KBM-7 (cell line): ENCODE data around the gene TPR.
A peak's percentile ranks its signal among the peaks of the same experiment; 100 is the strongest.

Experiments used
- DNase-seq: peaks from one replicate; pipeline ENCODE4 v3.0.0-alpha.2; 2015
- in situ Hi-C: fragments of 300-500 bp; cut with MboI; formaldehyde crosslinking; loops from 2 replicates; pipeline ENCODE4 v1.14.3; 2020; ENCODE audit warnings: low sequenced_read_pairs, low pct_unique_long_range_greater_than_20kb, mixed read lengths

Gene TPR

GRCh38 chr1:186337554-186337953 lies 37.5 kb downstream of the TPR start:
- in situ Hi-C loops = no loop called here
- no peak for DNase-seq

- in situ Hi-C loops = no loop called here
- DNase-seq = no peak
Measured at GRCh38 chr1:186330758-186331157, 44.3 kb downstream of the TPR start.

DNA sequence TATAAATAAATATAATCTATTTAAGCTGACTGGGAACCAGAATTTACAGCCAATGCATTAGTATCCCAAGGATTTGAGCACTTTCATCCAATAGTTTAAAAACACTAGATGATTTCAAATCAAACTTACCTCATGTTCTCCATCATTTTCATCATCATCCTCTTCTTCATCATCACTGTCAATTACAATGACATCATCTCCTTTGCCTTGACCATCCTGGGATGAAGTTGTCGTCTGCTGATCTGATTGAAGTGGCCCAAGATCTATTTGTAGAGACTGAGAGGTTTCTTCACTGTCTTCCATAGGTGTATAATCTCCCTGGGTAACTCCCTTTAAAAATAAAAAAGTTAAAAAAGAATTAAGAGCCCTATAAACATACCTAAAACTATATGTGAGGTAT lies 47.7 kb downstream of the TPR start:
- in situ Hi-C loops = no loop called here
- peak; percentile 34 for DNase-seq

DNA sequence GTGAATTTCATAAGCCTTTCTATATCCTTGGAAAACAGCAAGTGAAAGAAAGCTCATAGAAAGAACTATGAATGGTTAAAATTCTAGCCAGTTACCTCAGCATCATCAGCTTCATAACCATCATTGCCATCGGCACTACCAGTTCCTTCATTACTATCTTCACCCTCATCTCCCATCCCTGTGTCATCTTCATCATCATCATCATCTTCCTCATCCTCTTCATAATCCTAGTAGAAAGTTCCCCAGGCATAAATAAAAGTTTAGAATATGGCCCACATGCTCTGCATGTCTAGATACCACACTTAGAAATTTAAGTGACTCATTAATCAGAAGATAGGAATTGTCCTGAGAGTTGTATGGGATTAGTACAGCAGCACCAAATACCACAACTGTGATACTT lies 49.0 kb downstream of the TPR start:
- in situ Hi-C loops = no loop called here
- no peak for DNase-seq

DNA sequence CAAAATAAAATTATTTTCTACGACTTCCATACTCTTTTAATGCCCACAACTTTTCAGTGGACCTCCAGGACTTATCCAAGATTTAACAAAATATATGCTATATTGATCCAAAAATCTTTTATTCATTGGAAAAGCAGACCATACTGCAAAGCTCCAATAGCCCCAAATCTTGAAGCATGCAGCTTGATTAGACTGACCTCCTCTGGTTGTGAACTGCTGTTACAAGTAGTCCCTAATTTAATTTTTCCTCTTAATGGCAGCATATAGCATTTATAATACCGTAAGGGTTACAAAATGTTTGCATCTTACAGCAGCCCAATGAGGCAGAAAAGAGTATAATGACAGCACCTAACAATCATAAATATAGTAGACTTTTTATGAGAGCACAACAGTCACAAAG lies 49.8 kb downstream of the TPR start:
- DNase-seq = no peak
- in situ Hi-C loops = no loop called here

- no peak for DNase-seq
- in situ Hi-C loops = no loop called here
Measured at GRCh38 chr1:186323865-186324264, 51.2 kb downstream of the TPR start.

GRCh38 chr1:186315570-186315969 lies 59.5 kb downstream of the TPR start:
- DNase-seq = no peak
- in situ Hi-C loops = no loop called here

DNA sequence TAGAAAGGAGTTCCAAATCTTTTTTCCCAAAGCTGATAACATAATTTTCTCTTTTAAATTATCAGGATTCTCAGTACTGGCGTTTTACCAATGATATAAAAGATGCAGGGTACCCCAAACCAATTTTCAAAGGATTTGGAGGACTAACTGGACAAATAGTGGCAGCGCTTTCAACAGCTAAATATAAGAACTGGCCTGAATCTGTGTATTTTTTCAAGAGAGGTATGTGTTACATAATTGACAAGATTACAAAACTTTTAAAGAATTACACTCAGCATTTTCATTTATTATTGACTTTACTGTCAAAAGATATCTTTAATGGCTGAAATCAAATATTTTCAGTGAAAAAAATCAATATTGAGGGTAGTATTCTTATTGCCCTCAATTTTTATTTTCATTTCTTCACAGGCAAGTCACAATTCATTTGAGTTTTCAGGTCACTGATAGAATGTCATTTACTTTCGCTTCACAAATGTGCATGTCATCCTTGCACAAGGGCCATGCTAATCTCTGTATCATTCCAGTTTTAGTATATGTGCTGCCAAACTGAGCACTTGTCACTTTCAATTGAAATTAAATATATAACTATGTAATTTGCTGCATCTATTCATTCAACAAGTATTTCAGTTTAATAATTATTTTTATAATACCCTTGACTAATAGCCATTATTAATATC lies 63.5 kb downstream of the TPR start:
- in situ Hi-C loops = no loop called here
- DNase-seq = no peak

GRCh38 chr1:186310307-186310706 lies 64.7 kb downstream of the TPR start:
- in situ Hi-C loops = no loop called here
- no peak for DNase-seq

DNA sequence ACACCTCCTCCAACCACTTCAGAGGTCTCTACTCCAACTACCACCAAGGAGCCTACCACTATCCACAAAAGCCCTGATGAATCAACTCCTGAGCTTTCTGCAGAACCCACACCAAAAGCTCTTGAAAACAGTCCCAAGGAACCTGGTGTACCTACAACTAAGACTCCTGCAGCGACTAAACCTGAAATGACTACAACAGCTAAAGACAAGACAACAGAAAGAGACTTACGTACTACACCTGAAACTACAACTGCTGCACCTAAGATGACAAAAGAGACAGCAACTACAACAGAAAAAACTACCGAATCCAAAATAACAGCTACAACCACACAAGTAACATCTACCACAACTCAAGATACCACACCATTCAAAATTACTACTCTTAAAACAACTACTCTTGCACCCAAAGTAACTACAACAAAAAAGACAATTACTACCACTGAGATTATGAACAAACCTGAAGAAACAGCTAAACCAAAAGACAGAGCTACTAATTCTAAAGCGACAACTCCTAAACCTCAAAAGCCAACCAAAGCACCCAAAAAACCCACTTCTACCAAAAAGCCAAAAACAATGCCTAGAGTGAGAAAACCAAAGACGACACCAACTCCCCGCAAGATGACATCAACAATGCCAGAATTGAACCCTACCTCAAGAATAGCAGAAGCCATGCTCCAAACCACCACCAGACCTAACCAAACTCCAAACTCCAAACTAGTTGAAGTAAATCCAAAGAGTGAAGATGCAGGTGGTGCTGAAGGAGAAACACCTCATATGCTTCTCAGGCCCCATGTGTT lies 66.6 kb downstream of the TPR start:
- DNase-seq = no peak
- in situ Hi-C loops = no loop called here

- DNase-seq = no peak
- in situ Hi-C loops = no loop called here
Measured at GRCh38 chr1:186307445-186307844, 67.6 kb downstream of the TPR start.

DNA sequence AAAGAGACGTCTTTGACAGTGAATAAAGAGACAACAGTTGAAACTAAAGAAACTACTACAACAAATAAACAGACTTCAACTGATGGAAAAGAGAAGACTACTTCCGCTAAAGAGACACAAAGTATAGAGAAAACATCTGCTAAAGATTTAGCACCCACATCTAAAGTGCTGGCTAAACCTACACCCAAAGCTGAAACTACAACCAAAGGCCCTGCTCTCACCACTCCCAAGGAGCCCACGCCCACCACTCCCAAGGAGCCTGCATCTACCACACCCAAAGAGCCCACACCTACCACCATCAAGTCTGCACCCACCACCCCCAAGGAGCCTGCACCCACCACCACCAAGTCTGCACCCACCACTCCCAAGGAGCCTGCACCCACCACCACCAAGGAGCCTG lies 68.5 kb downstream of the TPR start:
- in situ Hi-C loops = no loop called here
- no peak for DNase-seq

DNA sequence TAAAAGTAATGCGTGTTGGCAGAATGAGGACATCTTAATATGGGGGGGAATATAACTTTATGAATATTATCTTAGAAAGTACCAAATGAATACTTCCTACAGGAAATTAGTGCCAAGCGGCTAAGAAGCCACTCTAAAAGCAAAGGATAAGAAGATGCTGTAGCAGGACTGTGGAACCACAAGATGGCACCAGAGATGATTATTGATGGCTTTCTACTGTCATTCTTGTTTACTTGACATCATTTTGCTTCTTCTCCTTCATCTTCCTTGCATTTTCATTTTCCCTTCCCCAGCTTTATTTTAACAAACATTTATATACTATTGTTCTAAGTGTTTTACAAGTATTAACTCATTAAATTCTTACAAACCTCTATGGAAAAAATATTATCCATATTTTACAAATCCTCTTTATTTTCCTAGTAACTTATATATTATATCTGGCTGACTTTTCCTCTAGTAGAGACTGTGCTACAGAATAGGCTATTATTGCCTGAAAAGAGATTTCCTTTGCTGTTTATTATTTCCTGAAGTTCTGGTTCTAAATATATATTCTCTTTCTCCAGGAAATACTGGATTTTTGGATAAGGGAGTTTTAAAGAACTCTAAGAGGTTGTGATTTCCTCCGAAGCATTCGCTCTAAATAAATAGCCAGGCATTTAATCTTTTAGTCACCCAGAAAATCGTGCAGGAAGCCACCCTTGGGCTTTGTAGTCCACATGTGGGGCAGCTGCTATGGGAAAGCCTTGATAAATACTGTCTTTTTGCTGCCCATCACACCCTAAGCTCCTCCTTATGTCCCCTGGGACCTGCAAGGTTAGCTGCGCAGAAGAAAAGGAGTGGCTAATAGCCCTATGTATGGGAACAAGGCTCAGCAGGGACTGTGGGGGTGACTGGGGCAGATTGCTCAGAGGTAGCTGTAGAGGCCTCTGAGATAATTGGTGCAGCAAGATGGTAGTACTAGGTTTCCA lies 69.8 kb downstream of the TPR start:
- DNase-seq = peak; percentile 15
- in situ Hi-C loops = no loop called here

- DNase-seq = no peak
- in situ Hi-C loops = no loop called here
Measured at GRCh38 chr1:186303911-186304310, 71.1 kb downstream of the TPR start.

GRCh38 chr1:186302381-186302920 lies 72.6 kb downstream of the TPR start:
- in situ Hi-C loops = no loop called here
- DNase-seq = no peak

DNA sequence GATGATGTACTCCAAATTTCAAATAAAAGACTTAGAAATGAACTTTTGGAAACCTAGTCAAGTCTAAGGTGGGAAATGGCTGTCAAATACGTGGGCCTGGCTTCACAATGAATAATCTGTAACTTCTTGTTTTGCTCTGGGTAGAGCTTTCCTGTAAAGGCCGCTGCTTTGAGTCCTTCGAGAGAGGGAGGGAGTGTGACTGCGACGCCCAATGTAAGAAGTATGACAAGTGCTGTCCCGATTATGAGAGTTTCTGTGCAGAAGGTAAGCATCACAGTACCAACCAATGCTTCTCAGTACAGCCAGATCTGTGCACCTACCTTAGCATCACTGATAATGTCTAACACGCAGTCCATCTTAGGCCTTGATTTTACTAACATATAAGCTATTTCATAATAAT lies 73.6 kb downstream of the TPR start:
- DNase-seq = no peak
- in situ Hi-C loops = no loop called here

DNA sequence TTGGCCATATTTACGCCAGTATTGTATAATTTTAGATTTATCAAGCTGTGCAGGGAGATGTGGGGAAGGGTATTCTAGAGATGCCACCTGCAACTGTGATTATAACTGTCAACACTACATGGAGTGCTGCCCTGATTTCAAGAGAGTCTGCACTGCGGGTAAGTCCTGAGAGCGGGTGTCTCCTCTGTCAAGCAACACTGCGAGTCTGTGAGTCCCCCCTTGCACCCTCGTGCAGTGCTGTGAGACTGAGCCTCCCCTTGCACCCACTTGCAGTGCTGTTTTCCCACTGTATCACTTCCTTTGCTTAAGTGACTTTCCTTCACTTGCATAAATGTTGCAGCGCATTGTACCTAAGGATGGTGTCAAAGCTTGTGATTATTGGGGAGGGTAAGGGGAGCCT lies 75.0 kb downstream of the TPR start:
- in situ Hi-C loops = no loop called here
- no peak for DNase-seq

- in situ Hi-C loops = no loop called here
- DNase-seq = no peak
Measured at GRCh38 chr1:186299570-186299969, 75.5 kb downstream of the TPR start.

- in situ Hi-C loops = no loop called here
- no peak for DNase-seq
Measured at GRCh38 chr1:186298851-186299250, 76.2 kb downstream of the TPR start.
